Measurements from ENCODE around the gene CD300LB. TPM values are rescaled to one million over a fixed set of nuclear protein-coding genes. Genes with fewer than 3 reads are reported as not detected.

Gene CD300LB
- total and polyA plus RNA-seq, 7 donors = 0.33 to 1.1 (median 0.51) TPM; not detected in 1

DNA sequence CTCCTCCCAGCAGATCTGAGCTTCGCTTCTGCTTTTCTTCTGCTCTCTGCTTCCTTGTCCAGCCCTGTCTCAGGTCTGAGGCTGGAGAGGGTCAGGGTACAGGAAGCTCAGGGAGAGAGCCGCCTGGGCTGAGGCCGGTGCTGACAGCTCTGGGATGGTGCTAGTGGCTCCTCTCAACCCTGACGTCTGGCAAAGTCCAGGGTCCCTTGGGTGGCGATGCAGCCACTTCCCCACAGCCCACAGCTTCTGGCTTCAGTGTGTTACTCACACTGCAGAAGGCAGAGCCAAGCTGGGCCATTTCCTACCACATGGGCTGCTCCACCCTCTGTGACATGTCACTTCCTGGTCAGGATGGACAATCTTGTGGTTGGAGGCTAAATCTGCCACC is 14.6 kb upstream of the CD300LB start, which contains the start of gene CD300C:
Gene CD300C (minus strand): TSS at position 273 of the 388 bp plus-strand sequence. CDS start 333 bp downstream, outside the sequence.
- Histone ChIP-seq H3K36me3 (no peaks in the 10 kb centered on the region), H3K4me3 (peak within 1 kb of the TSS in 1 of 4 donors; percentile 20), H3K4me1 (no peaks in the 10 kb centered on the region), H3K27me3 (no peaks in the 10 kb centered on the region), H3K27ac (peak within 1 kb of the TSS in 1 of 4 donors; percentile 25), H3K9me3 (no peaks in the 10 kb centered on the region)
- no peak for DNase-seq
- 62 to 78% methylated on average over 5 of the region's 5 CpGs for WGBS, 2 donors
- TF ChIP-seq EP300 (IDR thresholded peaks at IDR 0.05) (no peak), CTCF (IDR thresholded peaks at IDR 0.05) (no peak), POLR2A (IDR thresholded peaks at IDR 0.05) (no peak), POLR2AphosphoS5 (IDR thresholded peaks at IDR 0.05) (peak in 1 of 4 donors; percentile 27)
- intact Hi-C loops (cut with DNase I) = no loop called here

DNA sequence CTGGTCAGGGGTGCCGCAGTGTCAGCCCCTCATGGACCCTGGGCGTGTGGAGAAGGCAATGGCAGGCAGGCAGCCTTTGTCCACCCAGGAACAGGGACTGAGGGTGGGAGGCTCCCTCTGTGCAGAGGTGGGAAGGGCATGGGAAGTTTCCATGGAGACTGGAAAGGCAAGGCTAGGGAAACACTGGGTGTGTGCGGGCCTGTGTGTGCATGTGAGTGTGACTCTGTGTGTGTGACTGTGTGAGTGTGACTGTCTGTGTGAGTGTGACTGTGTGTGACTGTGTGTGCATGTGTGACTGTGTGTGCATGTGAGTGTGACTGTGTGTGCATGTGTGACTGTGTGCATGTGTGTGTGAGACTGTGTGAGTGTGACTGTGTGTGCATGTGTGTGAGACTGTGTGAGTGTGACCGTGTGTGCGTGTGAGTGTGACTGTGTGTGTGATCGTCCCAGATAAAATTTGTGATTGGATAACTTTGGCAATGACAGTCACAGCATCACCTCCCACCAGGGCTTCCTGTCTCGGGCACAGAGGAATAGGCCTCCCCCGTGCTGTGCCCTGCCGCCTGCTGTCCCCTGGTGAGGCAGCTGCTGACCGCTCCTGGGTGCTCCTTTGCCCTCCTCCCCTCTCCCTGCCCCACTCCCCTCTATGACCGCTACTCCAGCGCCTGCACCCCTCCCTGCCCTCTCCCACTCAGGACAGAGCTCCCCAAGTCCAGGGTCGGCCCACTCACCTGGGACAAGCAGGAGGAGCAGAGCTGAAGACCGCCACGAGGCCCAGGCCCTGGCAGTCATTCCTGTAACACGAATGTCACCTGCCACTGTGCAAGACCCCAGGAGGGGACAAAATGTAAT is 13.9 kb upstream of the CD300LB start:
- intact Hi-C loops (cut with DNase I) = no loop called here
- H3K36me3 ChIP-seq = no peaks in the 10 kb centered on the region
- no peaks in the 10 kb centered on the region for H3K4me1 ChIP-seq
- TF ChIP-seq EP300 (IDR thresholded peaks at IDR 0.05) (no peak), POLR2A (IDR thresholded peaks at IDR 0.05) (no peak)
- no peaks in the 10 kb centered on the region for H3K27me3 ChIP-seq
- 77 to 87% methylated on average over 16 of the region's 16 CpGs for WGBS, 2 donors
- H3K9me3 ChIP-seq = no peaks in the 10 kb centered on the region
- peak overlapping the region in 1 of 4 donors; percentile 20 for H3K4me3 ChIP-seq
- no peak for DNase-seq
- peak overlapping the region in 1 of 4 donors; percentile 25 for H3K27ac ChIP-seq

DNA sequence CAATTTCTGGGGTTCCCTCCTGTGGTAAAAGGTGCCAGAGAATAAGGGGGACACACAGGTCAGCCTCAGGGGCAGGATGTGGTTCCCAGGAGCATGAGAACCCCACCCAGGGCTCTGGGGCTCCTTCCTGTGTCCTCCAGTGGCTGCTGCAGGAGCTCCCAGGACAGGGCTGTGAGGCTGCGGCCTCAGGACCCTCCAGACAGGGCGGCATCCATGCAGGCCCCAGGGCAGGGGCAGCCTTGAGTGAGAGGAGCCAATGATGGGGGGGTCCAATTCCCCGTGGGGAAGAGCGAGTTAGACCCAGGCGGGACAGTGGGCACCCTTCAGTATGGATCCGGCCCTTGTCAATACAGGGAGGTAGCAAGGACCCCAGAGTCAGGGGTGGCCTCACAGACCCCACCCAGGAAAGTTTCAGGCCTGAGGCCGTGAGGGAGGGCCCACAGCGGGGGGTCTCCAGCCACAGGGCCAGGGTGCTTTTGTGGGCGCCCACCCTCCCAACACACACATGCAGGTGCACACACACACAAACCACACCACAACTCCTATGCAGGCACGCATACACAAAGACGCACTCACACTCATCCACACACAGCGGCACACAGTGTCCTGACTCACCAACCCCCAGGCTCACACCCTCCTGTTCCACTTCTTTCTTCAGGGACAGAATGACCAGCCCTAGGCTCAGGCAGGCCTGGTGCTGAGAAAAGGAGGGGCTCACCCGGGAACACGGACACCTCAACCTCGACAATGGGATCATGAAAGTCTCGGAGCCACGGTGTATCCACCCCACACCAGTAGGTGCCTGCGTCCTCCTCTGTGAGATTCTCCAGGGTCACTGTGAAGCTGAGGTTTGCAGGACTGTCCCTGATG is 12.9 kb upstream of the CD300LB start:
- H3K27me3 ChIP-seq = no peaks in the 10 kb centered on the region
- no peaks in the 10 kb centered on the region for H3K36me3 ChIP-seq
- no peak overlapping the region for H3K4me3 ChIP-seq
- 86 to 89% methylated on average over 18 of the region's 18 CpGs for whole genome bisulfite sequencing, 2 donors
- intact Hi-C loops (cut with DNase I) = no loop called here
- no peaks in the 10 kb centered on the region for H3K9me3 ChIP-seq
- no peaks in the 10 kb centered on the region for H3K4me1 ChIP-seq
- TF ChIP-seq POLR2A (IDR thresholded peaks at IDR 0.05) (no peak), POLR2AphosphoS5 (IDR thresholded peaks at IDR 0.05) (no peak), EP300 (IDR thresholded peaks at IDR 0.05) (no peak), CTCF (IDR thresholded peaks at IDR 0.05) (no peak)
- DNase-seq = no peak
- H3K27ac ChIP-seq = no peak overlapping the region

DNA sequence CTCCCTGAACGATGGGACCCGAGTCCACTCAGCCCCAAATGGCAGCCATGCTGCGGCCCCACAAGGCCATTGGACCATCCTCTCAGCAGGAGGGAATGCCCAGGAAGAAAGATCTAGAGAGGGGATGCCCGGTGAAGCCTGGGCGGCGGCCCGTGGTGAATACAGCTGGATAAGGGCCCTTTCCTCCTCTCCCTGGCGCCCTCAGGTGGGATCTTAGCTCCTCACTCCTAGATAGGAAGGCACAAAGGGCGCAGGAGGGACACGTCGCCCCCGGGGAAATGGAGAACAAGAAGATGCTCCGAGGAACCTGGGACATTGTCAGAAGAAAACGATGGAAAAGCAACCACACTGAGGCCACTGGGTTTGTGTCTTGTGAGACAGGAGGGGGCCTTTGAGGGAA is 12.1 kb upstream of the CD300LB start:
- intact Hi-C loops (cut with DNase I) = no loop called here
- Histone ChIP-seq H3K4me1 (no peaks in the 10 kb centered on the region), H3K4me3 (no peak overlapping the region), H3K9me3 (no peaks in the 10 kb centered on the region), H3K36me3 (no peaks in the 10 kb centered on the region), H3K27me3 (no peaks in the 10 kb centered on the region), H3K27ac (no peak overlapping the region)
- WGBS, 2 donors = 76 to 84% methylated on average over 14 of the region's 14 CpGs
- DNase-seq = peak; percentile 44
- TF ChIP-seq POLR2A (IDR thresholded peaks at IDR 0.05) = no peak
- TF ChIP-seq POLR2AphosphoS5 (IDR thresholded peaks at IDR 0.05) = no peak
- TF ChIP-seq CTCF (IDR thresholded peaks at IDR 0.05) = no peak
- TF ChIP-seq EP300 (IDR thresholded peaks at IDR 0.05) = no peak

Data from sigmoid colon (tissue), 7 donors.